GM19240 (cell line): Measurements from ENCODE around the gene STK38L.

Experiments used
- DNase-seq: peaks from one replicate; pipeline ENCODE4 v3.0.0; 2011; ENCODE audit warnings: low spot score; ENCODE audit not compliant: insufficient read length

Gene STK38L

GRCh38 chr12:27345376-27345775 lies 101.3 kb downstream of the STK38L start:
- DNase-seq: no peak

- no peak for DNase-seq
Observed at GRCh38 chr12:27347779-27348178, 103.7 kb downstream of the STK38L start.

GRCh38 chr12:27351476-27351875 lies 107.4 kb downstream of the STK38L start:
- no peak for DNase-seq

- DNase-seq: no peak
Observed at GRCh38 chr12:27355486-27355885, 111.4 kb downstream of the STK38L start.

- no peak for DNase-seq
Observed at GRCh38 chr12:27355979-27356378, 111.9 kb downstream of the STK38L start.

- DNase-seq: no peak
Observed at GRCh38 chr12:27359578-27360340, 115.7 kb downstream of the STK38L start.

GRCh38 chr12:27361372-27361771 lies 117.3 kb downstream of the STK38L start:
- DNase-seq: no peak

- no peak for DNase-seq
Observed at GRCh38 chr12:27366621-27367020, 122.5 kb downstream of the STK38L start.

- no peak for DNase-seq
Observed at GRCh38 chr12:27367078-27367477, 123.0 kb downstream of the STK38L start.
